Cardiac septum (tissue), 1 donor: ENCODE measurements around the gene KCNIP3. TPM values are rescaled to one million over a fixed set of nuclear protein-coding genes. Genes with fewer than 3 reads are reported as not detected.
A peak's percentile ranks its signal among the peaks of the same experiment; 100 is the strongest.

Experiments used
- DNase-seq: peaks from one replicate; pipeline ENCODE4 v3.0.0-alpha.2; 2020; ENCODE audit warnings: low spot score
- intact Hi-C: fragments of 100-400 bp; cut with DNase I; formaldehyde crosslinking; loops from one replicate; pipeline ENCODE4 v1.14.0; 2022
- total RNA-seq: library from RNA; stranded (reverse); fragmentation: NEBNext Ultra II Directional; extraction: Animal tissue kit (Norgen Biotek cat#: 25700); gene quantifications from one replicate; pipeline ENCODE4 v1.2.1, GENCODE V29; 2021
- donor health status: DM: no; HTN: no; CAD: no.

KCNIP3 gene
- total RNA-seq, 1 donor from 2014 or later, result 6.5 TPM

DNA sequence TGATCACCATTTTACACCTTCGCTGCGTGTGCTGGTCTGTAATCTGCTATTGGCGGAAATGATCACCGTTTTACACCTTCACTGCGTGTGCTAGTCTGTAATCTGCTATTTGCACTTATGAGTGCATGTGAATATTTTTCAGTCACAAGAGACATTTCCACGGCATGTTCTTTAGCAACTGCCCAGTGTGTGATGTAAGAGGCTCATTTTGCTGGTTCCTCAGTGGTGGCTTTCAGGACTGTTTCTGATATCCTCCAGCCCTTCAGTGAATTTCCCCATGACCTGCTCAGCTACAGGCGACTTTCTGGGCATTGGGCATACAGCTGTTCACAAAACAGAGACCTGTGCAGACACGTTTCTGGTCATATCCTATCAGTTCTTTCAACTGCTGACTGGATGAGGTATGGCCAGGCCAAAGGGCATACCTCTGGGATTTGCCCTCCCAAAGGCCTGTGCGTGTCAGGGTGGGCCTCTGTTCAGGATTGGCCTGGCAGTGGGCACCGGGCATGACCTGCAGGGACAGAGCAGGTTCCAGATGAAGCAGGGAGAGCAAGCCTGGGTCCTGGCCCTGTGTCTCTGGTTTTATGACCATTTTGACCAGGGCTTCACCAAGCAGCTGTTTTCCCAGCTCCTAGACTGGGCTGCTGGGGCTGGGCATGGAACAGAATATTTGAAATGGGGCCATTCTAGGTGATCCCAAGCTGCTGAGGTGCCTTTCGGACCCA lies 23.4 kb upstream of the KCNIP3 start:
- peak; percentile 57 for DNase-seq
- intact Hi-C loops, result no loop called here

DNA sequence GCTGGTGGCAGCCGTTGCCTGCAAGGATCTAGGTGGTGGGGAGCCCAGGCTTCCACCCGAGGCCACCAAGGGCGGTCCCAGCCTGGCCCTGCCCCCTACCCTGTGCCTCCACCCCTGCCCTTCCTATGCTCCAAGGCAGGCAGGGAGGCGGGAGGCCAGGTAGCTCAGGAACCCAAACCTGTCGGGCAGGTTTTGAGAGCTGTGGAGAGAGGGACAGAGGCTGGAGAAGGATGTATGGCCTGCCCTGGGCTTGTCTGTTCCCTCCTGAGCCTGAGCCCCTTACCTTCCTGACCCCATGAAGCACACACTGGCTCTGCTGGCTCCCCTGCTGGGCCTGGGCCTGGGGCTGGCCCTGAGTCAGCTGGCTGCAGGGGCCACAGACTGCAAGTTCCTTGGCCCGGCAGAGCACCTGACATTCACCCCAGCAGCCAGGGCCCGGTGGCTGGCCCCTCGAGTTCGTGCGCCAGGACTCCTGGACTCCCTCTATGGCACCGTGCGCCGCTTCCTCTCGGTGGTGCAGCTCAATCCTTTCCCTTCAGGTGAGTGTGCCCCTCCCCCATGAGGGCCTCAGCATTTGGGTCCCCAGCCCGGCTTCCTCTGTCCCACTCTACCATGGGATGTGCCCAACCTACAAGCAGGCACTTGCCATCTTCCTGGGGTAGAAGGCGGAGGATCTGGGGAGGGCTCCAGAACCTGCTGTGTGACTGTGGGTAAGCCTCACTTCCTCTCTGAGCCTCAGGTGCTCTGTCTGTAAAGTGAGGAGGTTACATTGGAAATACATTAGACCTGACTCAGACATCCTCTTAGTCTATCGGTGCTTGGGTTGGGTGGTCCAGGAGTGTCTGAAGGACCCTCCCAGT lies 22.6 kb upstream of the KCNIP3 start, which contains the start of gene PROM2:
Gene PROM2, plus strand, starts transcription at position 159 of the 860 bp plus-strand sequence. Its CDS starts 137 bp downstream, at position 296.
- peak; percentile 43 for DNase-seq
- intact Hi-C loops, result no loop called here

DNA sequence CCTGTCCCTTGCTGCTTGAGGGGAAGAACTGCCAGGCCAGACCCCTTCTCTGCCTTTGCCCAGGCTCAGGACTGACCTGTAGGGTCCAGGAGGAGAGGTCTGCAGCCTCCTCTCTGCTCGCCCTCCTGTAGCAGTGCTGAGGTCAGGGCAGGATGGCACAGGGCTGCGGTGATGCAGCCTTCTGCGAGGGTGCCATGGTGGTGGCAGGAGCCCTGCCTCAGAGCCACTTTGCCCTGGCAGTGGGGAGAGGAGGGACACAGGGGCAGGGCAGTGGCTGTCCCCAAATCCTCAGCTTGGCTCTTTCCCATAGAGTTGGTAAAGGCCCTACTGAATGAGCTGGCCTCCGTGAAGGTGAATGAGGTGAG lies 22.0 kb upstream of the KCNIP3 start:
- DNase-seq, result peak; percentile 26
- intact Hi-C loops, result no loop called here

DNA sequence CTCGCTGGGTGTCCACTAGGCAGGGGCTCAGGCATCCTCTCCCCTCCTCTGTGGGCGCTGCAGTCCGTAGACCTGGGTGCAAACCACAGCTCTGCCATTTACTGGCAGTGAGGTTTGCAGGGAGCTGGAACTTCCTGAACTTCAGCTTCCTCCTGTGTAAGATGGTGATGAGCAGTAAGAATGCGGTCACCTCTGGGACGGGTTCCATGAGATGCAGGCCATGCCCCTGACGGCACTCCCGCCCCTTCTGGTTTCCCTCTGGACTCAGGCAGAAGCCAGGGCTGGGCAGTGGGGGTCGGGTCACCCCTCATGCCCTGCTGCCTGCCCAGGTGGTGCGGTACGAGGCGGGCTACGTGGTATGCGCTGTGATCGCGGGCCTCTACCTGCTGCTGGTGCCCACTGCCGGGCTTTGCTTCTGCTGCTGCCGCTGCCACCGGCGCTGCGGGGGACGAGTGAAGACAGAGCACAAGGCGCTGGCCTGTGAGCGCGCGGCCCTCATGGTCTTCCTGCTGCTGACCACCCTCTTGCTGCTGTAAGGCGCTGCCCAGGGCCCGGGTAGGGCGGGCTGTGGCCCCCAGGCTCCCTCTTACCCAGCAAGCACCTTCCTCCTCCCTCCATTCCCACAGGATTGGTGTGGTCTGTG lies 21.4 kb upstream of the KCNIP3 start:
- intact Hi-C loops, result no loop called here
- DNase-seq, result peak; percentile 75

DNA sequence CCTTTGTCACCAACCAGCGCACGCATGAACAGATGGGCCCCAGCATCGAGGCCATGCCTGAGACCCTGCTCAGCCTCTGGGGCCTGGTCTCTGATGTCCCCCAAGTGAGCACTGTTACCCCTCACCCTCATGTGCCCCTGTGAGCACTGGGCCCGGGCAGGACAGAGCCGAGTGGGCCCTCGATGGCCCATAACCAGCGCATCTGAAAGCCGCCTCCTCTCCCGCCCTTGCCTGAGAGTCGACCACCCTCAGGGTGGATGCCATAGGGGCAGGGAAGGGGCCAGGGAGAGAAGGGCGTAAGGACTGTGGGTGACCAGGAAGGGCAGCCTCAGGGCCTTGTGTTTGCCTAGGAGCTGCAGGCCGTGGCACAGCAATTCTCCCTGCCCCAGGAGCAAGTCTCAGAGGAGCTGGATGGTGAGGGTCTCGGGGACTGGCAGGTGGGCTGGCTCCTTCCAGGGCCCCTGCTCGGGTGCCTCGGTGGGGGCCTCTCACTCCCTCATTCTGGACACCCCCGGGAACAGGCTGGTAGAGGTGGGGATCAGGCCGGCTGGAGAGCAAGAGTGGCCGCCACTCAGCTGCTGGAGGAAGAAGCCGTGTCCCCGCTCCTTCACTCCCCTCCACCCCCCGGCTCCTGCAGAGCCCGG lies 20.8 kb upstream of the KCNIP3 start:
- DNase-seq, result peak; percentile 66

DNA sequence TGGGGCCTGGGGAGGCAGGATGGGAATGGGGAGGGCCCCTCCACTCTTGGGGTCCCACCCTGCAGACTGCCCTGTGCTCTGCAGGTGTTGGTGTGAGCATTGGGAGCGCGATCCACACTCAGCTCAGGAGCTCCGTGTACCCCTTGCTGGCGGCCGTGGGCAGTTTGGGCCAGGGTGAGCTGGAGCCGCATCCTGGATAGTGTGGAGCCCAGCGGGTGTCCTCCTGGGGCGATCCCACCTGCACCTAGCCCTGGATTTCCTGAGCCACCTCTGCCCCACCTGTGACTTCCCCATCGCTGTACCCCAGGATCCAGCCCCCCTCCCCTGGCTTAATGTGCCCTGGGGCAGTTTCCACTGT lies 20.3 kb upstream of the KCNIP3 start:
- intact Hi-C loops, result no loop called here
- DNase-seq, result peak; percentile 56

More for the DNA sequence above, 20.8 kb upstream of the KCNIP3 start:
- intact Hi-C loops, result no loop called here

DNA sequence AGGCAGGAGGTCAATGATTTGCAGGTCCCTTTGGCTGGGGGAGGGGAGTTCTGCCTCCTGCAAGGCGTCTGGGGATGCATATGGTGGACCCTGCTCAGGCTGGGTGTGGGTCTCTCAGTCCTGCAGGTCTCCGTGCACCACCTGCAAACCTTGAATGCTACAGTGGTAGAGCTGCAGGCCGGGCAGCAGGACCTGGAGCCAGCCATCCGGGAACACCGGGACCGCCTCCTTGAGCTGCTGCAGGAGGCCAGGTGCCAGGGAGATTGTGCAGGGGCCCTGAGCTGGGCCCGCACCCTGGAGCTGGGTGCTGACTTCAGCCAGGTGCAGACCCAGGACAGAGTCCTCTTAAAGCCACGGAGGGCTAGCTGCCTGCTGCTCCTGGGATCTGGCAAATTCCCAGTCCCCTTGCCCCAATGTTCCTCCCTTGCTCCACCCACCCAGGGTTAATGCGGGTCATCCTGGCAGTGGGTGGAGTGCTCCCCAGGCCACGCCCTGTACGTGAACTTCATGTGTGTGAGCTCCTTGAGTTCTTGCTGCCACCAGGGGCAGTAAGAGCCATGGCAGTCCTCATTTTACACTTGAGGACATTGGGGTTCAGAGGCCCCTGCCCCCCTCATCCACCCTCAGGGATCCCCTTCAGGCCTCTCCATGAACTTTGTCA lies 19.8 kb upstream of the KCNIP3 start:
- peak; percentile 47 for DNase-seq

DNA sequence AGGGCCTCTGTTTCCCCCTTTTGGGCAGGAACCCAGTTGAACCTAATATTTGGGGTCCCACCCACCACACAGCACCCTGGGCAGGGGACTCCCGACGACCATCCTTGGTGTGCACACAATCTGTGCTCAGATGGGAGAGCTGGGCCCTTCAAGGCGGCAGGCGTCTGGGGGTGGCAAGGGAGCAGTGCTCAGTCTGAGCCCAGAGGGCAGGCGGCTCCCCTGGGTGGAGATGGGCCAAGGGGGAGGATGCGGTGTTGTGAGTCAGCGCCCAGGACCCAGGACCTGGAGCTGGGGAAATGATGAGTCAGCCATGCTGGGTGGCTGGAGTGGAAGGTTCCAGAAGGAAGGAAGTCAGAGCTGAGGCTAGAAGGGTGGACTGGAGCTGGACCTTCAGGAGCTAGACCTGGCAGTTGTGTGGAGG lies 19.1 kb upstream of the KCNIP3 start:
- peak; percentile 70 for DNase-seq
- intact Hi-C loops, result no loop called here

More for the DNA sequence above, 19.8 kb upstream of the KCNIP3 start:
- intact Hi-C loops, result no loop called here

DNA sequence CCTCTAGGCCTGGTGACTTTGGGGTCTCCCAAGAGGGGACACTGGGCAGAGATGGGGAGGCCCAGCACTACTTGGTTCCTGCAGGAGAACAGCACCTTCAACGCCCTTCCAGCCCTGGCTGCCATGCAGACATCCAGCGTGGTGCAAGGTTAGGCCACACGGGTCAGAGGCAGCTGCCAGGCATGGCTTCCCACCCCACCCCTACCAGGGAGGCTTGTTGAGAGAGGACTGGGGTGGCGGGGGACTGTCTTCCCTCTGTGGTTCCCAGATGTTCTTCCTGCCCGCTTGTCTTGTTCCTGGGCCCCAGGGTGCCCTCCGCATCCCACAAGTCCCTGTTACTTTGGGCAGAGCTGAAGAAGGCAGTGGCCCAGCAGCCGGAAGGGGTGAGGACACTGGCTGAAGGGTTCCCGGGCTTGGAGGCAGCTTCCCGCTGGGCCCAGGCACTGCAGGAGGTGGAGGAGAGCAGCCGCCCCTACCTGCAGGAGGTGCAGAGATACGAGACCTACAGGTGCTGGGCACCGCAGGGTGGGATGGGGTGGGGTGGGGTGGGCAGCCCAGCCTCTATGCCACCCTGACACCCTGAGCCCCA lies 18.4 kb upstream of the KCNIP3 start:
- intact Hi-C loops, result no loop called here
- DNase-seq, result no peak

DNA sequence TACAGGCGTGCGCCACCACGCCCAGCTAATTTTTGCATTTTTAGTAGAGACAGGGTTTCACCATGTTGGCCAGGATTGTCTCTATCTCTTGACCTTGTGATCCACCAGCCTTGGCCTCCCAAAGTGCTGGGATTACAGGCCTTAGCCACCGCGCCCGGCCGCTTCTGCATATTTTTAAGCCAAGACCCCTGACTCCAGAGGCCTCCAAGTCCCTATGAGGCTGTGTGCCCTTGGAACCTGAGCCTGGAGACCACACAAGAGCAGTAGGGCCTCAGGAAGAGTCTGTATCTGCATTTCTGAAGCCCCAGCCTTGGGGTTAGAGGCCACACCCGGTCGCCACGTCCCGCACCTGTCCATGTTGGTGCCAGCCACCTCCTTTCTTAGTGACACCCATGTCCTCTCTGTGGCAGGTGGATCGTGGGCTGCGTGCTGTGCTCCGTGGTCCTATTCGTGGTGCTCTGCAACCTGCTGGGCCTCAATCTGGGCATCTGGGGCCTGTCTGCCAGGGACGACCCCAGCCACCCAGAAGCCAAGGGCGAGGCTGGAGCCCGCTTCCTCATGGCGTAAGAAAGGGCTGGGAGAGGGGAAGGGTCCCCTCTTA lies 17.6 kb upstream of the KCNIP3 start:
- no peak for DNase-seq
- intact Hi-C loops, result no loop called here

DNA sequence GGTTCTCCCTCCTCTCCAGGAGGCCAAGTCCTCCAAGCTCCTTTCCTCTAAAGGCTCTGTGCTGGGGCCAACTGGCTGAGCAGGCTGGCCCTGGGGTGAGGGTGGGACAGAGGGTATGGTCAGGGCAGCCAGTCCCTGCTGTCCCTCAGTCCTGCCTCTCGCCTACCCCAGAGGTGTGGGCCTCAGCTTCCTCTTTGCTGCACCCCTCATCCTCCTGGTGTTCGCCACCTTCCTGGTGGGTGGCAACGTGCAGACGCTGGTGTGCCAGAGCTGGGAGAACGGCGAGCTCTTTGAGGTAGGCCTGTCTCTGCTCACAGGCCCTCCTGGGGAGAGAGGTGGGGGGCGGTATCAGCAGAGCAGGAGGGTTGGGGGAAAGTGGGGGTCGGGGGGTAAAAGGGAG lies 16.1 kb upstream of the KCNIP3 start:
- intact Hi-C loops, result no loop called here
- no peak for DNase-seq

DNA sequence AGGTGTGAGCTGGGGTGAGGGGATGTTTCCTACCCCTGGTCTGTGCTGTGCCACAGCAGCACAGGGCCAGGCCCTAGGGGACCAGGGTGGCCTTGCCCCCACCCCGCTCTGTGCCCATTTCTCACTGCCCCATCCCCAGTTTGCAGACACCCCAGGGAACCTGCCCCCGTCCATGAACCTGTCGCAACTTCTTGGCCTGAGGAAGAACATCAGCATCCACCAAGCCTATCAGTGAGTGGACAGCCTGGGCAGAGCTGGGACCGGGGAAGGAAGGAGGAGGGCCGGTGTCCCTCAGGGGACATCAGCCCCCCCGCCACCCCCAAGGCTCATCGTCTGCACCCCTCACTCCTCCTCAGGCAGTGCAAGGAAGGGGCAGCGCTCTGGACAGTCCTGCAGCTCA lies 15.4 kb upstream of the KCNIP3 start:
- no peak for DNase-seq
- intact Hi-C loops, result no loop called here

DNA sequence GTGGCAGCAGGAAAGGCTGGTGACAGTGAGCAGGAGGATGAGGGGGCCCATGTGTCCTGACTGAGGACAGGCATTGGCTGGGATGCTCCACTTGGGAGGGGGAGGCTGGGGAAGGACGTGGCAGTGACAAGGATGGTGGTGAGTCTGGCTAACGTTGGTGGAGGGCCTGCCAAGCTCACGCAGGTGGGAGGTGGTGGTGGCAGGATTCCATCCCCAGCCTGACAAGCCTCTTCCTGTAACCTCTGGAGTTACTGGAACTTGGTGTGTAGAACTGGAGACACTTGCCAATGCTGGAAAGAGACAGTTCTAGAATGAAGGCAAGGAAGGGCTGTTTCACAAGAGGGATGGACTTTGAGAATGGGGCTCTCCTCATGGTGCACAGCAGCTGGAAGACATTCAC lies 14.7 kb upstream of the KCNIP3 start:
- no peak for DNase-seq
- intact Hi-C loops, result no loop called here

DNA sequence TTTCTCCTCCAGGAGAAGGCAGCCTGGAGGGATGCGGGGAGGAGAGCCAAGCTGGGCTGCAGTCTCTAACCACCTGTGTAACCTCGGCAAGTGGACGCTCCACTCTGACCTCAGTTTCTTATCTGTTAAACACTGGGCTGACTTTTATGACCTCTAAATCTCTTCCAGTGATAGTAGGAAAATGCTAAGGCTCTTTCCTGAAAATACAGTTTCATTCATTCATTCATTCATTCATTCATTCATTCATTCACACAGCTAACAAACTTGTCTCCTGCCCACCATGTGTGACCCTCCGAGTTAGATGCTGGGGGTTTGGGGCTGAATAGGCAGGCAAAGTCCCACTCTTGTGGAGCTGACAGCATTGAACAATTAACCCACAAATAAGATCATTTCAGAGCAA lies 13.6 kb upstream of the KCNIP3 start:
- intact Hi-C loops, result no loop called here
- no peak for DNase-seq

DNA sequence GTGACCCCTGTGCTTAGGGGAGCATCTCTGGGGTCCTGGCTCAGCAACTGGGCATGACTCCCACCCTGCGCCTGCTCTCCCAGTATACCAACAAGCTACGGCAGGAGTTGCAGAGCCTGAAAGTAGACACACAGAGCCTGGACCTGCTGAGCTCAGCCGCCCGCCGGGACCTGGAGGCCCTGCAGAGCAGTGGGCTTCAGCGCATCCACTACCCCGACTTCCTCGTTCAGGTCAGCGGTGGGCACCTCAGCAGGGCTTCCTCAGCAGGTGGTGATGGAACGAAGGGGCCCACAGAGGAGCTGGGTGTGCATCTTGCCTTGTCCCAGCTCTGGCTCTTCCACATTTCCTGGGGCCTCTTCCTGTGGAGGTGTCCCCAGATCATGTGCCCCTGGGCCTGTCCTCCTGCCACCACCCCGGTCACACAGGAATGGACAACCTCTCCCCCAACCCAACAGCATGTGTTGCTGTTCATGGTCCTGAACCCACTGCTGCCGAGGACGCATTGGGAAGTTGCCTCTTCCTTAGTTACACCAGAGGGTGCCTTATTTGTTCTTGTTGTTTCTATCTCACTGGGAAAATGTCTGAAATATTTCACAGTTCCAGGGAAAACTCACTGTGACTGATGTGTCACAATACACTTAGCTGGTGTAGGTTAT lies 12.1 kb upstream of the KCNIP3 start:
- intact Hi-C loops, result no loop called here
- DNase-seq, result no peak

DNA sequence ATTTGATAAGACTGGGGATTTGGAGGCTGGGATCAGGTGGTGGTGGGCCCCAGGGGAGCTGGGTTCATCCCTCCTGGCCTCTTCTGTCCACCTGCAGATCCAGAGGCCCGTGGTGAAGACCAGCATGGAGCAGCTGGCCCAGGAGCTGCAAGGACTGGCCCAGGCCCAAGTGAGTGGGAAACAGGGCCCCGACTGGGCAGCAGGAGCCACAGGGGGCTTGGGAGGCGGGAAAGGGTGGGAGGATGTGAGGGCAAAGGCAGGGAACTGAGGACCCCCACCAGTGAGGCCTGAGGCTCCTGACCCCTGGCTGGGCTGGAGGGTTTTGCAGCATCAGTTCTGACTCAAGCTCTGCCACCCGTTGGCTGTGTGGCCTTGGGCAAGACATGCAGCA lies 11.6 kb upstream of the KCNIP3 start:
- intact Hi-C loops, result no loop called here
- no peak for DNase-seq

DNA sequence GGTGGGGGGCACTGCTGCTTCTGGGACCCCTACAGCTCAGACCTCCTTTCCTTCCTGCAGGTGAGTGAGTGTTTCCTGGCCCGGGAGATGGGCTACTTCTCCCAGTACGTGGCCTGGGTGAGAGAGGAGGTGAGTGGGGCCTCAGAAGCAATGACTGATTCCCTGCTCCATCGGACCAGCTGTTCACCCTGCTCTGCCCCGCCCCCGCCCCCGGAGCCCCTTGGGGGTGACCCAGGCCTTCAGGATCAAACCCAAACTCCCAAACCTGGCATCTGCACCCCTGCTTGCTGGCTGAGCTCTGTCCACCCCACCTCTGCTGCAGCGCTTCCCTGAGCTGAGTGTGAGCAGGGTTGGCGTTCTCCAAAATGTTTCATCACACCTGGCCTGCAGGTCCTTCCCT lies 9.8 kb upstream of the KCNIP3 start:
- no peak for DNase-seq
- intact Hi-C loops, result no loop called here

DNA sequence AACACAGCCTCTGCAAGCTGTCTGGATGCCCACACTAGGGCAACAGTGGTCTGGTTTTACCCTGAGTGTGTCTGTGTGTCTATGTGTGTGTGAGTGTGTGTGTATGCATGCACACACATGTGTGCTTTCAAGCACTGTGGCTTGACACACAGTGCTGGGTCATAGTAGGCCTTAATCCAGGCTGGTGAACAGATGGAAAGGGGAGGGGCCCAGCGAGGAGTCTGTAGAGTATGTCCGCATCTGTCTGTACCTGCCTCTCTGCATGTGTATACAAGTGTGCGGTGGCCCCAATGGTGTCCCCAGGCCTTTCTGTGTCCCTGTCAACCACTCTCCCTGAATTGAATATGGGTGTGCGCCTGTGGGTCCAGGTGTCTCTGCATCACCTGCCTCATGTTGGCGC lies 9.3 kb upstream of the KCNIP3 start:
- intact Hi-C loops, result no loop called here
- no peak for DNase-seq
